ENCODE results near the gene THADA.

Gene THADA

DNA sequence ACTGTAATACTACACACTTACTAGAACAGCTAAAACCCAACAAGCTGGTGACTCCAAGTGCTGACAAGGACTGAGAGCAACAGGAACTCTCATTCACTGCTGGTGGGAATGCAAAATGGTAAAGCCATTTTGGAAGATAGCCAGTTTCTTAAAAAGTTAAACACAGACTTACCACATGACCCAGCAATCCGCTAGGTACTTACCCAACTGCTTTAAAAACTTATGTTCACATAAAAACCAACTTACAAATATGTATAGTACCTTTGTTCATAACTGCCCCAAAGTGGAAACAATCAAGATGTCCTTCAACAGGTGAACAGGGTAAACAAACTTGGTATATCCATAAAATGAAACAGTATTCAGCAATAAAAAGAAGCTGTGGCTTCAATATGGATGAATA is 216.3 kb downstream of the THADA start:
- TF ChIP-seq EZH2phosphoT487 (IDR thresholded peaks at IDR 0.05; ENCODE audit: low read depth): no peak
- TF ChIP-seq, protein P1, sequence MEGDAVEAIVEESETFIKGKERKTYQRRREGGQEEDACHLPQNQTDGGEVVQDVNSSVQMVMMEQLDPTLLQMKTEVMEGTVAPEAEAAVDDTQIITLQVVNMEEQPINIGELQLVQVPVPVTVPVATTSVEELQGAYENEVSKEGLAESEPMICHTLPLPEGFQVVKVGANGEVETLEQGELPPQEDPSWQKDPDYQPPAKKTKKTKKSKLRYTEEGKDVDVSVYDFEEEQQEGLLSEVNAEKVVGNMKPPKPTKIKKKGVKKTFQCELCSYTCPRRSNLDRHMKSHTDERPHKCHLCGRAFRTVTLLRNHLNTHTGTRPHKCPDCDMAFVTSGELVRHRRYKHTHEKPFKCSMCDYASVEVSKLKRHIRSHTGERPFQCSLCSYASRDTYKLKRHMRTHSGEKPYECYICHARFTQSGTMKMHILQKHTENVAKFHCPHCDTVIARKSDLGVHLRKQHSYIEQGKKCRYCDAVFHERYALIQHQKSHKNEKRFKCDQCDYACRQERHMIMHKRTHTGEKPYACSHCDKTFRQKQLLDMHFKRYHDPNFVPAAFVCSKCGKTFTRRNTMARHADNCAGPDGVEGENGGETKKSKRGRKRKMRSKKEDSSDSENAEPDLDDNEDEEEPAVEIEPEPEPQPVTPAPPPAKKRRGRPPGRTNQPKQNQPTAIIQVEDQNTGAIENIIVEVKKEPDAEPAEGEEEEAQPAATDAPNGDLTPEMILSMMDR (IDR thresholded peaks at IDR 0.05; ENCODE audit: low read depth, low read length): no peak
- no peak overlapping the region for H3K4me3 ChIP-seq (ENCODE audit: low read length)
- peaks cover 4% of the 10 kb centered on the region for H3K36me3 ChIP-seq (replicated peaks; ENCODE audit: low read depth, low read length)
- H3K27me3 ChIP-seq (ENCODE audit: low read depth, low read length): no peaks in the 10 kb centered on the region
- H4K20me1 ChIP-seq (ENCODE audit: insufficient read depth, low read length): no peaks in the 10 kb centered on the region
- no peak overlapping the region for H2AFZ ChIP-seq (ENCODE audit: low read depth, low read length)
- H3K4me2 ChIP-seq (ENCODE audit: low read length): no peak overlapping the region
- H3K4me1 ChIP-seq (ENCODE audit: low read length): peaks cover 10% of the 10 kb centered on the region; the same call in 1 of the 2 replicates
- no peak overlapping the region for H3K27ac ChIP-seq (ENCODE audit: low read length)
- no peaks in the 10 kb centered on the region for H3K9me3 ChIP-seq (ENCODE audit: insufficient read depth, low read length)
- H3K79me2 ChIP-seq (ENCODE audit: low read length): no peaks in the 10 kb centered on the region
- no peak overlapping the region for H3K9ac ChIP-seq (ENCODE audit: low read length)

DNA sequence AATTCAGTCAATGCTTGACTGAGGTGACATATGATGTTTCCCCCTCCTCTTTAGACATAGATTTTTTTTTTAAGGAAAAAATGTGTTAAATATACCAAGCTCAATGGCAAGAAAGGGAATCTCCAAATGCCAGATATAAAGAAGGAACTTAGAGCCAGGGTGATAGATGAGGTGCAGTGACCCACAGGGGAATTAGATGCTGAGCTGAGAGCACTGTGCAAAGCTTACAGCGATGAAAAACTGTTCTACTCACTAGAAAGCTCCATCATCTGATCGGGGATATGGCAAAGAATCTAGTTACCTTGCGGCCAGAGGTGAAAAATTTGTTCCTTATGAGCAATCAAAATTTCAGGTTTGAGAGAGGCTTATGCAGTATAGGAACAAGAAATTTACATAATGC is 218.5 kb downstream of the THADA start:
- TF ChIP-seq EZH2phosphoT487 (IDR thresholded peaks at IDR 0.05; ENCODE audit: low read depth): no peak
- TF ChIP-seq, protein P1 (IDR thresholded peaks at IDR 0.05; ENCODE audit: low read depth, low read length): no peak
- Histone ChIP-seq H3K4me2 (ENCODE audit: low read length) (no peak overlapping the region), H3K36me3 (replicated peaks; ENCODE audit: low read depth, low read length) (peaks cover 4% of the 10 kb centered on the region), H3K27me3 (ENCODE audit: low read depth, low read length) (no peaks in the 10 kb centered on the region), H3K9me3 (ENCODE audit: insufficient read depth, low read length) (no peaks in the 10 kb centered on the region), H3K79me2 (ENCODE audit: low read length) (no peaks in the 10 kb centered on the region), H3K4me3 (ENCODE audit: low read length) (no peak overlapping the region), H3K4me1 (ENCODE audit: low read length) (no peaks in the 10 kb centered on the region; the same call in 1 of the 2 replicates), H3K9ac (ENCODE audit: low read length) (no peak overlapping the region), H4K20me1 (ENCODE audit: insufficient read depth, low read length) (no peaks in the 10 kb centered on the region), H3K27ac (ENCODE audit: low read length) (no peak overlapping the region), H2AFZ (ENCODE audit: low read depth, low read length) (no peak overlapping the region)

DNA sequence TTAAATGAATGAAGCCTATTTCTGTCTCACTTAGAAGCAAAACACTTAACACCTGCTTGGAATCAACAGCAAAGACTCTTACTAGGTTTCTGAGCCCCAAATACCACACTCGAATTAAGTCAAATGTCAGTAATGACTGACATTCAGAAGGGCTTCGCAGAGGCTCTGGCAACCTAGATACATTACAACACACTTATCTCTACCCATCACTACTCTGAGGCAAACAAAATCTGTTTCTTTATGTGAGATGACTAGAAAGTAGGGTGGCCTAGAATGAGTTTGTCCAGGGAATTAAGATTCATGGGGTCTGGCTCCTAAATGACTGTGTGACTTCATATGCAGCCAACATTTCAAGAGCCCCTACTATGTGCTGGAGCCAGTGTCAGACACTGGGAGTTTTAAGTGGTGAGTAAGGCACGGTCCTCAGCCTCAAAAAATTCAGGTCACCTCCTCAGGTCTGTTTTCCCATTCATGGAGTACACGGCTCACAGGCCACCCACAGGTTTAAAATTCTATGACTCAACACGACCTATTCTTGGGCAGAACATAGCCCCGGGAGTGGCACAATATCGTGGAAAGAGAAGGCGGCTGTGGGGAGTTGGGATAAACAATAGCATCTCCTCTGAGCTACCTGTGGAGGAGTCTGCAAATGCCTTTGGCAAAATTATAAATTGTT is 219.2 kb downstream of the THADA start:
- no peak overlapping the region for H3K9ac ChIP-seq (ENCODE audit: low read length)
- H3K9me3 ChIP-seq (ENCODE audit: insufficient read depth, low read length): no peaks in the 10 kb centered on the region
- no peaks in the 10 kb centered on the region for H3K79me2 ChIP-seq (ENCODE audit: low read length)
- no peak overlapping the region for H3K27ac ChIP-seq (ENCODE audit: low read length)
- TF ChIP-seq, protein P1 (IDR thresholded peaks at IDR 0.05; ENCODE audit: low read depth, low read length): no peak
- no peak overlapping the region for H3K4me3 ChIP-seq (ENCODE audit: low read length)
- no peak overlapping the region for H3K4me2 ChIP-seq (ENCODE audit: low read length)
- no peaks in the 10 kb centered on the region; the same call in 1 of the 2 replicates for H3K4me1 ChIP-seq (ENCODE audit: low read length)
- H2AFZ ChIP-seq (ENCODE audit: low read depth, low read length): no peak overlapping the region
- H4K20me1 ChIP-seq (ENCODE audit: insufficient read depth, low read length): no peaks in the 10 kb centered on the region
- peaks cover 4% of the 10 kb centered on the region for H3K36me3 ChIP-seq (replicated peaks; ENCODE audit: low read depth, low read length)
- no peaks in the 10 kb centered on the region for H3K27me3 ChIP-seq (ENCODE audit: low read depth, low read length)

DNA sequence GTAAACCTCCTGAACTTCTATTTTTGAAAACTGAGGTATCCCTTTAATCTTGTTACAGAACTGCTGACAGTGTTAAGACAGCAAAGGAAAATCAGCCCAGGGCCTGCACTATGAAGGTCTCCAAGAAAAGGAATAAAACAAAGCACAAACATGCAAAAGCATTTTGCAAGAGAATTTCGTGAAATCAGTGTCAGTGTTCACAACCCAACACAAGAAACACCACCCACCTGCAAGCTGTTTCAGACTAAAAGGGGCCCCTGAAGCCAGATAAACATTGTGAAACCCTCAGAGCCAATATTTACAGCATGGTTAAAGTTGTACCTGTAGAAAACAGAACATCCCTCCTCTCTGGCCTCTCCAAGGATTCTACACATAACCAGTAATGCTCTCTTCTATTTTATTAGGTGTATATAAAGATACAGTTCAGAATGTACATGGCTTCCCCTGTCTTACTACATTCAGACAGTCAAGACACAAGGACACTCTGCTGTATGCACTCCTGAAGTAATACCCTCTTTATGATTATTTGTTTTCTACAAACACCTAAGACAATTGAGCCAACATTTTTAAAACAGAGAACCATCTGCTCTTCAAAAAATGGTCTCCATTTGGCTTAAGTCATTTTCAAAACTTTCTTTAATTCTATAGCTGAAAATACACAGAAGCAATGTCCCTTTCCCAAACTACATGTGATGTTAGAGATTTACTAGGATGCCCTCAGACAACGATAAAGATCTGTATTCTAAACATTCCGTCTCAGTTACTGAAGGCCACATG is 219.9 kb downstream of the THADA start:
- Histone ChIP-seq H3K9me3 (ENCODE audit: insufficient read depth, low read length) (no peaks in the 10 kb centered on the region), H3K9ac (ENCODE audit: low read length) (no peak overlapping the region), H3K27me3 (ENCODE audit: low read depth, low read length) (no peaks in the 10 kb centered on the region), H3K4me3 (ENCODE audit: low read length) (no peak overlapping the region), H3K4me1 (ENCODE audit: low read length) (no peaks in the 10 kb centered on the region; the same call in 1 of the 2 replicates), H2AFZ (ENCODE audit: low read depth, low read length) (no peak overlapping the region), H3K36me3 (replicated peaks; ENCODE audit: low read depth, low read length) (peaks cover 4% of the 10 kb centered on the region), H3K4me2 (ENCODE audit: low read length) (no peak overlapping the region), H4K20me1 (ENCODE audit: insufficient read depth, low read length) (no peaks in the 10 kb centered on the region), H3K79me2 (ENCODE audit: low read length) (no peaks in the 10 kb centered on the region), H3K27ac (ENCODE audit: low read length) (no peak overlapping the region)
- TF ChIP-seq, protein P1 (IDR thresholded peaks at IDR 0.05; ENCODE audit: low read depth, low read length): no peak
- no peak for TF ChIP-seq EZH2phosphoT487 (IDR thresholded peaks at IDR 0.05; ENCODE audit: low read depth)
